B cell (primary cell): Measurements from ENCODE around the gene CCDC116.

Experiments
- CTCF ChIP-seq: fragments of 200-600 bp; IDR thresholded peaks from one replicate; pipeline ENCODE4 v1.8.0; 2022; ENCODE audit warnings: antibody characterized with exemption, mild to moderate bottlenecking
- EZH2 ChIP-seq: IDR thresholded peaks from 2 replicates; pipeline ENCODE4 v1.6.1; 2012; ENCODE audit warnings: borderline replicate concordance, low read depth, mild to moderate bottlenecking, moderate library complexity, low read length; ENCODE audit not compliant: insufficient read depth, poor library complexity, severe bottlenecking

DNA sequence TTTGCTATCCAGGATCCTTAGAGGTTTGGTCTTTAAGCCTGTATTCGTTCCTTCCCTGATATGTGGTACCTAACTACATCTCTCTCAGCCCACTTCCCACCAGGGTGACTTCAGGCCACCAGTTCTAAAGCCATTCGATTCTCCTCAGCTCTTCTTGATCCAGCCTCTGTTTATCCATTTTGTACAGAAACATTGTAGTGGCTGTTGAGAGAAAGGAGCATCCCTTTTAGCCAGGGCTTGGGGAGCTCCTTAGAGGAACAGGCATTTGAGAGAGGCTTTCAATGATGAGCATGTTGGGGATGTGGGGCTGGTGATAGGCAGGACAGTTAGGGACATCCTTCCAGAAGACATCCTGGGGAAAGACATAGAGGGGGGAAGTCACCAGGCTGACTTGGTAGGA lies 47.2 kb upstream of the CCDC116 start:
- no peak for TF ChIP-seq EZH2
- no peak for TF ChIP-seq CTCF
